ENCODE results near the gene C1QTNF6.

GRCh38 chr22:37146051-37146385 is 42.0 kb downstream of the C1QTNF6 start:
- TF ChIP-seq RAD21 (IDR thresholded peaks at IDR 0.05; ENCODE audit: low read length) (no peak), POLR2AphosphoS5 (IDR thresholded peaks at IDR 0.05; ENCODE audit: low read depth, low read length) (no peak), EP300 (IDR thresholded peaks at IDR 0.05; ENCODE audit: borderline replicate concordance in 1 of 2, low read depth in 1 of 2, low read length in 1 of 2) (no peak), MAX (IDR thresholded peaks at IDR 0.05; ENCODE audit: low read depth) (no peak), EZH2phosphoT487 (IDR thresholded peaks at IDR 0.05; ENCODE audit: borderline replicate concordance, low read depth) (no peak), TAF1 (IDR thresholded peaks at IDR 0.05; ENCODE audit: borderline replicate concordance, low read depth, low read length) (no peak), USF2 (IDR thresholded peaks at IDR 0.05; ENCODE audit: borderline replicate concordance, low read depth, low read length) (no peak), NRF1 (IDR thresholded peaks at IDR 0.05; ENCODE audit: low read depth, low read length) (no peak), RFX5 (IDR thresholded peaks at IDR 0.05; ENCODE audit: low read length) (no peak)
- TF ChIP-seq, protein P1, sequence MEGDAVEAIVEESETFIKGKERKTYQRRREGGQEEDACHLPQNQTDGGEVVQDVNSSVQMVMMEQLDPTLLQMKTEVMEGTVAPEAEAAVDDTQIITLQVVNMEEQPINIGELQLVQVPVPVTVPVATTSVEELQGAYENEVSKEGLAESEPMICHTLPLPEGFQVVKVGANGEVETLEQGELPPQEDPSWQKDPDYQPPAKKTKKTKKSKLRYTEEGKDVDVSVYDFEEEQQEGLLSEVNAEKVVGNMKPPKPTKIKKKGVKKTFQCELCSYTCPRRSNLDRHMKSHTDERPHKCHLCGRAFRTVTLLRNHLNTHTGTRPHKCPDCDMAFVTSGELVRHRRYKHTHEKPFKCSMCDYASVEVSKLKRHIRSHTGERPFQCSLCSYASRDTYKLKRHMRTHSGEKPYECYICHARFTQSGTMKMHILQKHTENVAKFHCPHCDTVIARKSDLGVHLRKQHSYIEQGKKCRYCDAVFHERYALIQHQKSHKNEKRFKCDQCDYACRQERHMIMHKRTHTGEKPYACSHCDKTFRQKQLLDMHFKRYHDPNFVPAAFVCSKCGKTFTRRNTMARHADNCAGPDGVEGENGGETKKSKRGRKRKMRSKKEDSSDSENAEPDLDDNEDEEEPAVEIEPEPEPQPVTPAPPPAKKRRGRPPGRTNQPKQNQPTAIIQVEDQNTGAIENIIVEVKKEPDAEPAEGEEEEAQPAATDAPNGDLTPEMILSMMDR (IDR thresholded peaks at IDR 0.05): no peak
